GM21381 (cell line): ENCODE results near the gene CAMK4.

Source experiments
- ATAC-seq: cut with Tn5 transposase; IDR thresholded peaks from one replicate; pipeline ENCODE4 v1.9.1; 2021; ENCODE audit warnings: mild to moderate bottlenecking, moderate library complexity; ENCODE audit not compliant: unreplicated experiment

The CAMK4 gene

GRCh38 chr5:111367115-111367514 lies 142.9 kb downstream of the CAMK4 start:
- ATAC-seq = no peak

GRCh38 chr5:111372799-111373198 lies 148.6 kb downstream of the CAMK4 start:
- ATAC-seq = no peak

- no peak for ATAC-seq
Observed at GRCh38 chr5:111374380-111374779, 150.2 kb downstream of the CAMK4 start.

- no peak for ATAC-seq
Observed at GRCh38 chr5:111375645-111376044, 151.5 kb downstream of the CAMK4 start.

GRCh38 chr5:111377306-111377705 lies 153.1 kb downstream of the CAMK4 start:
- no peak for ATAC-seq

- no peak for ATAC-seq
Observed at GRCh38 chr5:111379391-111379816, 155.2 kb downstream of the CAMK4 start.

- no peak for ATAC-seq
Observed at GRCh38 chr5:111383288-111383970, 159.2 kb downstream of the CAMK4 start.

GRCh38 chr5:111384220-111384619 lies 160.0 kb downstream of the CAMK4 start:
- ATAC-seq = no peak

- ATAC-seq = no peak
Observed at GRCh38 chr5:111385051-111385450, 160.9 kb downstream of the CAMK4 start.

- no peak for ATAC-seq
Observed at GRCh38 chr5:111385970-111386831, 162.0 kb downstream of the CAMK4 start.

GRCh38 chr5:111386832-111387162 lies 162.6 kb downstream of the CAMK4 start:
- no peak for ATAC-seq

- no peak for ATAC-seq
Observed at GRCh38 chr5:111387361-111387760, 163.2 kb downstream of the CAMK4 start.

GRCh38 chr5:111389390-111390082 lies 165.4 kb downstream of the CAMK4 start:
- no peak for ATAC-seq

- ATAC-seq = no peak
Observed at GRCh38 chr5:111392181-111392580, 168.0 kb downstream of the CAMK4 start.

GRCh38 chr5:111394586-111394985 lies 170.4 kb downstream of the CAMK4 start:
- ATAC-seq = no peak

- no peak for ATAC-seq
Observed at GRCh38 chr5:111398013-111398412, 173.8 kb downstream of the CAMK4 start.

GRCh38 chr5:111399113-111399512 lies 174.9 kb downstream of the CAMK4 start:
- no peak for ATAC-seq

- ATAC-seq = no peak
Observed at GRCh38 chr5:111401906-111402305, 177.7 kb downstream of the CAMK4 start.

GRCh38 chr5:111404270-111404769 lies 180.1 kb downstream of the CAMK4 start:
- no peak for ATAC-seq

- no peak for ATAC-seq
Observed at GRCh38 chr5:111407562-111407961, 183.4 kb downstream of the CAMK4 start.

- no peak for ATAC-seq
Observed at GRCh38 chr5:111408817-111409216, 184.6 kb downstream of the CAMK4 start.
